Karpas-422 (cell line): ENCODE data around the gene LUC7L. TPM values are rescaled to one million over a fixed set of nuclear protein-coding genes. Genes with fewer than 3 reads are reported as not detected.
"Not testable (repeated sequence)": the region's sequence is repeated elsewhere in the genome, so short reads cannot be mapped to it uniquely, and the experiment has no call there.

ENCODE experiments used
- DNase-seq: peaks from one replicate; pipeline ENCODE4 v3.0.0-alpha.2; 2015
- H2AFZ ChIP-seq: fragments of 200-600 bp; sonication (generic); 2 replicates; pipeline ENCODE4 v1.6.1; 2014; ENCODE audit warnings: antibody characterized with exemption, low read length, mixed read lengths
- H3K27ac ChIP-seq: fragments of 200-600 bp; sonication (generic); 2 replicates; pipeline ENCODE4 v1.5.1; 2014; ENCODE audit warnings: mild to moderate bottlenecking, low read length, moderate library complexity
- H3K27me3 ChIP-seq: fragments of 200-600 bp; sonication (generic); 2 replicates; pipeline ENCODE4 v1.6.1; 2014; ENCODE audit warnings: low read length, mixed read lengths
- H3K36me3 ChIP-seq: fragments of 200-600 bp; sonication (generic); 2 replicates; pipeline ENCODE4 v1.6.1; 2014; ENCODE audit warnings: low read length, mixed read lengths; ENCODE audit not compliant: insufficient read depth
- H3K4me1 ChIP-seq: fragments of 200-600 bp; sonication (generic); 2 replicates; pipeline ENCODE4 v1.6.1; 2014; ENCODE audit warnings: mild to moderate bottlenecking, low read length, mixed read lengths
- H3K4me2 ChIP-seq: fragments of 200-600 bp; sonication (generic); 2 replicates; pipeline ENCODE4 v1.6.1; 2014; ENCODE audit warnings: low read length, low read depth, mild to moderate bottlenecking; ENCODE audit not compliant: poor library complexity, severe bottlenecking
- H3K4me3 ChIP-seq: fragments of 200-600 bp; sonication (generic); 2 replicates; pipeline ENCODE4 v1.5.1; 2014; ENCODE audit warnings: mild to moderate bottlenecking, antibody characterized with exemption, low read length, mixed read lengths
- H3K79me2 ChIP-seq: fragments of 200-600 bp; sonication (generic); 2 replicates; pipeline ENCODE4 v1.6.1; 2014; ENCODE audit warnings: mild to moderate bottlenecking, low read length, mixed read lengths
- H3K9ac ChIP-seq: fragments of 200-600 bp; sonication (generic); 2 replicates; pipeline ENCODE4 v1.6.0; 2014; ENCODE audit warnings: low read length
- H3K9me2 ChIP-seq: fragments of 200-600 bp; sonication (generic), shearing (Covaris generic); replicated peaks from 2 replicates; pipeline ENCODE4 v1.6.0; 2014; ENCODE audit warnings: mild to moderate bottlenecking, low read length, moderate library complexity; ENCODE audit not compliant: insufficient read depth
- H3K9me3 ChIP-seq: fragments of 300-700, 200-600 bp; sonication (generic); 2 replicates; pipeline ENCODE4 v1.6.1; 2014; ENCODE audit warnings: low read length, mixed read lengths
- H4K20me1 ChIP-seq: fragments of 200-600 bp; sonication (generic); 2 replicates; pipeline ENCODE4 v1.6.1; 2014; ENCODE audit warnings: mild to moderate bottlenecking, antibody characterized with exemption, low read length, low read depth; ENCODE audit not compliant: insufficient read depth
- total RNA-seq: library from RNA; depleted of rRNA; stranded (reverse); fragments of >200 nt; shearing (Covaris generic); gene quantifications from 2 replicates; pipeline ENCODE4 v1.2.3, GENCODE V29; 2014; ENCODE audit warnings: low replicate concordance

The LUC7L gene
- total RNA-seq, 1 experiment from 2014 or later: 85.6 TPM

DNA sequence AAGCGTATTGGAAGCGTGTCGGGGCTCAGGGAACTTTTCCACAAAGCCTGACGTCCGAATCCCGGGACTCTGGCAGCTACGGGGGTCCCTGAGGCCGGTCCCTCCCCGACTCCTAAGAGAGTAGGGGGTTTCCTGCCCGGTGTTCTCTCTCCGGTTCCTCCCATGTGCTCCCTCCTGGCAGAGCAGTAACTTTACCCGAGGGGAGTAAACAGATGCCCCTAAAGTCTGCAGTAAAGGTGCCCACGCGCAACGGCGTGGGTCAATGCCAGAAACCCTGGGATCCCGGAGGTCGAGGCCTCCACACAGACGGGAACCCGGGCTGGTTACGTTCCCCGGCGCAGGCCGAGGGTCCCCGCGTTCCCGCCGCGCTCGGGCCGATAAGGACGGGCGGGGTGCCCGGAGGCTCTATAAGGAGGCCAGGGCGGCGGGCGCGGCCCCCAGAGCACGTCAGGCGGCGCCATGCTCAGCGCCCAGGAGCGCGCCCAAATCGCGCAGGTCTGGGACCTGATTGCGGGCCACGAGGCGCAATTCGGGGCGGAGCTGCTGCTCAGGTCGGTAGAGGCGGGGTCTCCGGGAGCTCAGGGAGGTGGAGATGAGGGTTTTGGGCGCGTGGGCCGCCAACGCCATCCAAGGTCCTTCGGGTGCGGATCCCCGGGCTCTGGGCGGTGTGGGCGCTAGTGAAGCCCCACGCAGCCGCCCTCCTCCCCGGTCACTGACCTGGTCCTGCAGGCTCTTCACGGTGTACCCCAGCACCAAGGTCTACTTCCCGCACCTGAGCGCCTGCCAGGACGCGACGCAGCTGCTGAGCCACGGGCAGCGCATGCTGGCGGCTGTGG lies 63.5 kb downstream of the LUC7L start, which contains the start of gene HBM:
TSS of gene HBM (plus strand) at position 440 of the 836 bp plus-strand sequence. CDS start at position 460, 20 bp downstream.
- Histone ChIP-seq H3K36me3 (no peaks in the 10 kb centered on the region), H3K4me3 (no peak within 1 kb of the TSS), H2AFZ (no peak within 1 kb of the TSS), H3K27me3 (no peaks in the 10 kb centered on the region), H3K9ac (no peak within 1 kb of the TSS), H3K9me2 (no peaks in the 10 kb centered on the region), H3K4me2 (no peak within 1 kb of the TSS), H4K20me1 (no peaks in the 10 kb centered on the region), H3K4me1 (no peaks in the 10 kb centered on the region), H3K79me2 (no peaks in the 10 kb centered on the region), H3K9me3 (no peaks in the 10 kb centered on the region), H3K27ac (no peak within 1 kb of the TSS)
- no peak for DNase-seq

DNA sequence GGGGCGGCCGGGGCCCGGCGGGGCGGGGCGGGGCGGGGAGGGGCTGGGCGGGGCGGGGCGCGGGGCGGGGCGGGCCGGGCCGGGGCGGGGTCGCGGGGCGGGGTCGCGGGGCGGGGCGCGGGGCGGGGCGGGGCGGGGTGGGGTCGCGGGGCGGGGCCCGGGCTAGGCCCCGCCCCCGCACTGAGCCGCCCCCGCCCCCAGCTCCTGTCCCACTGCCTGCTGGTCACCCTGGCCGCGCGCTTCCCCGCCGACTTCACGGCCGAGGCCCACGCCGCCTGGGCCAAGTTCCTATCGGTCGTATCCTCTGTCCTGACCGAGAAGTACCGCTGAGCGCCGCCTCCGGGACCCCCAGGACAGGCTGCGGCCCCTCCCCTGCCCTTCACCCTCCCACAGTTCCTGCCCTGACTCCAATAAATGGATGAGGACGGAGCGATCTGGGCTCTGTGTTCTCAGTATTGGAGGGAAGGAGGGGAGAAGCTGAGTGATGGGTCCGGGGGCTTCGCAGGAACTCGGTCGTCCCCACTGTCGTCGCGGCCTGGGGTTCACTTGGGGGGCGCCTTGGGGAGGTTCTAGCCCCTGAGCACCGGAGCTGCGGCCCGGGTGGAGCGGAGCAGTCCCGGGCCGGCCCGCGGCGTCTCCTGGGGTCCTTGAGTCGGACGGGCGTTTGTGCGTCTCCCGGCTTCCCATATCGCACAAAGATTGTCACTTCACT lies 64.3 kb downstream of the LUC7L start:
- Histone ChIP-seq H3K79me2 (no peaks in the 10 kb centered on the region), H4K20me1 (no peaks in the 10 kb centered on the region), H3K9ac (no peak overlapping the region), H3K27ac (no peak overlapping the region), H2AFZ (no peak overlapping the region), H3K9me3 (no peaks in the 10 kb centered on the region), H3K4me3 (no peak overlapping the region), H3K36me3 (no peaks in the 10 kb centered on the region), H3K4me1 (no peaks in the 10 kb centered on the region), H3K27me3 (no peaks in the 10 kb centered on the region), H3K9me2 (no peaks in the 10 kb centered on the region), H3K4me2 (no peak overlapping the region)
- DNase-seq: no peak

DNA sequence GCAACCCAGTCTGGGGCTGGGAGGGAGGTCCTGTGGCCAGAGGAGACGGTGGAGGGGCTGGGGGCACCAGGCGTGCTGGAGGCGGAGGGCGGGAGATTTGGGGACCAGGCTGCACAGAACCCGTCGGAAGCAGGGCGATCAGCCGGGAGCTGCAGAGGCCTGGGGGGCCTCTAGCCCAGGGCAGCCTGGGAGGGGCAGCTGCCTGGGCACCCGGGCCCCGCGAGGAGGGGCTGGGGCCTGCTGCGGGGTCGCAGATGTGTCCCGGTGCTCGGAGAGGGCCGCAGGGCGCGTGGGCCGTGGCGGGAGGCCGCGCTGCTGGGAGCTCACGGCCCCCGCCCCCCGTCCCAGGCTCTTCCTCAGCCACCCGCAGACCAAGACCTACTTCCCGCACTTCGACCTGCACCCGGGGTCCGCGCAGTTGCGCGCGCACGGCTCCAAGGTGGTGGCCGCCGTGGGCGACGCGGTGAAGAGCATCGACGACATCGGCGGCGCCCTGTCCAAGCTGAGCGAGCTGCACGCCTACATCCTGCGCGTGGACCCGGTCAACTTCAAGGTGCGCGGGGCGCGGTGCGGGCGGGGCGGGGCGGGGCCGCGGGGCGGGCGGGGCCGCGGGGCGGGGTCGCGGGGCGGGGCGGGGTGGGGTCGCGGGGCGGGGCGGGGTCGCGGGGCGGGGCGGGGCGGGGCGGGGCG lies 65.0 kb downstream of the LUC7L start:
- not testable (repeated sequence) for H3K4me3 ChIP-seq, H3K9me2 ChIP-seq, H3K27me3 ChIP-seq, H3K79me2 ChIP-seq, H3K36me3 ChIP-seq, H3K4me1 ChIP-seq, H3K4me2 ChIP-seq, H3K27ac ChIP-seq, H4K20me1 ChIP-seq, H3K9me3 ChIP-seq, H2AFZ ChIP-seq, H3K9ac ChIP-seq, DNase-seq

DNA sequence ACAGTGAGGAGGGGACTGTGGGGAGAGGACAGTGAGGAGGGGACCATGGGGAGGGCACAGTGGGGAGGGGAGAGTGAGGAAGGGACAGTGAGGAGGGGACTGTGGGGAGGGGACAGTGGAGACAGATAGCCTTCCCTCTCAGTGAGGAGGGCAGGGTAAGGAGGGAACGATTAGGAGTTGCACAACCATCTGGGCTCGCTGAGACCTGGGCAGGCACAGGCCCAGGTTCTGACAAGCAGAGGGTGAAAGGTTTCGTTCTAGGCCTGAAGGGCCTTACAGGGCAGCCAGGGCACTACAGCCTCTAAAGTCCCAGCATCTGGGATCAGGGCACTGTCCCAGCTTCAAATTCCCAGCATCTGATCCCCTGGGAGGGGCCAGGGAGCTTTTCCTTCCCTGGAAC lies 65.6 kb downstream of the LUC7L start:
- not testable (repeated sequence) for H4K20me1 ChIP-seq, H3K27me3 ChIP-seq, DNase-seq, H3K9ac ChIP-seq, H3K79me2 ChIP-seq, H3K27ac ChIP-seq, H3K9me2 ChIP-seq, H3K4me3 ChIP-seq, H2AFZ ChIP-seq, H3K36me3 ChIP-seq, H3K9me3 ChIP-seq, H3K4me2 ChIP-seq, H3K4me1 ChIP-seq

DNA sequence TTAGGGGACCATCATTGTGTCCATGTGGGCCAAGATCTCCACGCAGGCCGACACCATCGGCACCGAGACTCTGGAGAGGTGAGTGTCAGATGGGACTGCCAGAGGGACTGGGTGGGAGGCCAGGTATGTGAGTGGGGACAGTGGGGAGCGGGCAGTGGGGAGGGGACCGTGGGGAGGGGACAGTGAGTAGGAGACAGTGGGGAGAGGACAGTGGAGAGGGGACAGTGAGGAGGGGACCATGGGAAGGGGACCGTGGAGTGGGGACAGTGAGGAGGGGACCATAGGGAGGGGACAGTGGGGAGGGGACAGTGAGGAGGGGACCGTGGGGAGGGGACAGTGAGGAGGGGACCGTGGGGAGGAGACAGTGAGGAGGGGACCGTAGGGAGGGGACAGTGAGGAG lies 66.1 kb downstream of the LUC7L start:
- H3K79me2 ChIP-seq, H3K4me2 ChIP-seq, H3K27me3 ChIP-seq, DNase-seq, H4K20me1 ChIP-seq, H3K9me3 ChIP-seq, H3K4me3 ChIP-seq, H3K9me2 ChIP-seq, H3K27ac ChIP-seq, H3K9ac ChIP-seq, H3K36me3 ChIP-seq, H2AFZ ChIP-seq, H3K4me1 ChIP-seq: not testable (repeated sequence)

DNA sequence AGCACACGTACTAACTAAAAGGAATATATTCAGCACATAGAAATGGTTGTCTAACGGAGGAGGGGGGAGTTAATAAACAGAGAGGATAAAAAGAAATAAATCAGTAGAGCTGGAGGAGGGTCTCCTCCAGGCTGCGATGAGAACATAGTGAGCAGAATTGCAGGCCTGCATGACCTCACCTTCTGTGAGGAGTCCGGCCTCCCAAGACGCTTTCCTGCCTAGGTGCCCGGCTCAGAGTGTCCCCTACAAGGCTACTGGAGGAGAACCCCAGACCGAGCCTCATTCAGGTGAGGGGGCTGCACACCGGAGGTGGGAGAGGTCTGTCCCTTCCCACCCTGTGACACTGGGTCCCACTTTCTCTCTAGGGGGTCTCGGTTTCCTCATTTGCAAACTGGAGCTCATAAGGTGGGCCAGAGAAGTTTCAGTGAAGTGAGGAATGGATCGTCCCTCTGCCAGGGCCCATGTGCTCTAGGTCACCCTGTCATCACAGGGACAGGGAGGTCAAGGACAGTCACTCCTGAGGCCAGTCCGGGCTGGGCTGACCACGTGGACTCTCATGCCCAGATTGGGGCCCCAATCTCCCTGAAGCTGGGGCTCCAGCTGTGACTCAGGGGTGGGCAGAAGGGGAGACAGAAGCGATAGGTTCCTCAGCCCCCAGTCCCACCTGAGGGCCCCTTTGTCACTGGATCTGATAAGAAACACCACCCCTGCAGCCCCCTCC lies 66.8 kb downstream of the LUC7L start:
- peaks cover 7% of the 10 kb centered on the region for H3K4me1 ChIP-seq
- no peak overlapping the region for H3K4me3 ChIP-seq
- DNase-seq: no peak
- no peaks in the 10 kb centered on the region for H3K9me2 ChIP-seq
- no peaks in the 10 kb centered on the region for H3K79me2 ChIP-seq
- no peaks in the 10 kb centered on the region for H4K20me1 ChIP-seq
- H3K27ac ChIP-seq: no peak overlapping the region
- H2AFZ ChIP-seq: no peak overlapping the region
- H3K9ac ChIP-seq: no peak overlapping the region
- H3K36me3 ChIP-seq: no peaks in the 10 kb centered on the region
- no peaks in the 10 kb centered on the region for H3K9me3 ChIP-seq
- H3K4me2 ChIP-seq: no peak overlapping the region
- no peaks in the 10 kb centered on the region for H3K27me3 ChIP-seq

DNA sequence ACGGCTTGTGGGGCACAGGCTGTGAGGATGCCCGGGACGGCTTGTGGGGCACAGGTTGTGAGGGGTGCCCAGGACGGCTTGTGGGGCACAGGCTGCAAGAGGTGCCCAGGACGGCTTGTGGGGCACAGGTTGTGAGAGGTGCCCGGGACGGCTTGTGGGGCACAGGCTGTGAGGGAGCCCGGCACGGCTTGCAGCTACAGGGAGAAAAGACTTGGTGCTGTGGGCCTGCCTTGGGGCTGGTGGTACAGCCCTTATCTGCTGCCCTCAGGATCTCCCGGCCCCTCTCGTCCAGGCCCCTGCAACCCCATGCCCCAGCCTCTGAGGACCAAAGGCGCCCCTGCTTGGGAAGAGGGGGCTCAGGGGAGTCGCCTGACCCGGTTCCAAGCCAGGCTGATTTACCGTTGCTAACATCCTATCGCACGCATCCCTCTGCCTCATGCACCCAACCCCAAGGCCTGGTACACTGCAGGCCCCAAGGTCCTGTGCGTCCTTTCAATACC lies 68.5 kb downstream of the LUC7L start:
- Histone ChIP-seq H2AFZ (no peak overlapping the region), H3K4me1 (peaks cover 7% of the 10 kb centered on the region), H3K9ac (no peak overlapping the region), H3K36me3 (no peaks in the 10 kb centered on the region), H3K9me3 (no peaks in the 10 kb centered on the region), H3K27me3 (no peaks in the 10 kb centered on the region), H3K79me2 (no peaks in the 10 kb centered on the region), H3K4me3 (no peak overlapping the region), H3K4me2 (no peak overlapping the region), H3K9me2 (no peaks in the 10 kb centered on the region), H3K27ac (no peak overlapping the region), H4K20me1 (no peaks in the 10 kb centered on the region)
- no peak for DNase-seq
